Left kidney (tissue), 8 donors: ENCODE measurements around the gene GDPD5. TPM values are rescaled to one million over a fixed set of nuclear protein-coding genes. Genes with fewer than 3 reads are reported as not detected.
A peak's percentile ranks its signal among the peaks of the same experiment; 100 is the strongest.

Experiments
- DNase-seq: peaks from one replicate; pipeline ENCODE4 v3.0.0-alpha.2; 2013
- long read RNA-seq, 8 donors: transcript quantifications; one replicate each; lab custom pipeline, GENCODE V29; 2026
- polyA plus RNA-seq: library from polyadenylated mRNA; unstranded; fragments of 120-200 nt; gene quantifications from one replicate; pipeline ENCODE4 v1.2.1, GENCODE V29; 2013; ENCODE audit not compliant: insufficient read length

GDPD5 gene
- 11.7 TPM for polyA plus RNA-seq
- long read RNA-seq, donor 1, result 0 reads
- long read RNA-seq, donor 2, partial matches to known transcripts, result 0 of 1 reads
- long read RNA-seq, donor 2, other reads (novel, unspliced or antisense), result 0 of 1 reads
- long read RNA-seq, donor 3, partial matches to known transcripts, result 43 of 106 reads
- long read RNA-seq, donor 3, other reads (novel, unspliced or antisense), result 62 of 106 reads
- long read RNA-seq, donor 4, result 0 reads
- long read RNA-seq, donor 5, partial matches to known transcripts, result 210 of 211 reads
- long read RNA-seq, donor 5, other reads (novel, unspliced or antisense), result 0 of 211 reads
- long read RNA-seq, donor 6, partial matches to known transcripts, result 0 of 1 reads
- long read RNA-seq, donor 6, other reads (novel, unspliced or antisense), result 0 of 1 reads
- long read RNA-seq, donor 7, partial matches to known transcripts, result 0 of 1 reads
- long read RNA-seq, donor 7, other reads (novel, unspliced or antisense), result 0 of 1 reads
- long read RNA-seq, donor 8, result 0 reads

- peak; percentile 81 for DNase-seq
Observed at GRCh38 chr11:75525433-75526191, at the start of gene GDPD5. Gene GDPD5, minus strand, starts transcription at chr11:75525941. Its CDS starts 48,206 bp downstream, at chr11:75477735.

GRCh38 chr11:75574698-75575602, 49.2 kb upstream of the GDPD5 start:
- no peak for DNase-seq

- no peak for DNase-seq
Observed at GRCh38 chr11:75572744-75573143, 47.0 kb upstream of the GDPD5 start.

GRCh38 chr11:75571625-75572024, 45.9 kb upstream of the GDPD5 start:
- DNase-seq, result no peak

GRCh38 chr11:75570559-75571139, 44.9 kb upstream of the GDPD5 start:
- DNase-seq, result no peak

GRCh38 chr11:75568616-75569219, 43.0 kb upstream of the GDPD5 start:
- no peak for DNase-seq

- no peak for DNase-seq
Observed at GRCh38 chr11:75567971-75568370, 42.2 kb upstream of the GDPD5 start.

GRCh38 chr11:75566763-75567279, 41.1 kb upstream of the GDPD5 start:
- DNase-seq, result no peak

GRCh38 chr11:75565916-75566762, 40.4 kb upstream of the GDPD5 start:
- no peak for DNase-seq

GRCh38 chr11:75565221-75565814, 39.6 kb upstream of the GDPD5 start:
- no peak for DNase-seq

- no peak for DNase-seq
Observed at GRCh38 chr11:75563978-75564552, 38.3 kb upstream of the GDPD5 start.

GRCh38 chr11:75563501-75563977, 37.8 kb upstream of the GDPD5 start:
- no peak for DNase-seq

- no peak for DNase-seq
Observed at GRCh38 chr11:75562836-75563484, 37.2 kb upstream of the GDPD5 start.

- peak; percentile 86 for DNase-seq
Observed at GRCh38 chr11:75562048-75562835, 36.5 kb upstream of the GDPD5 start, which contains the start of gene SERPINH1. Gene SERPINH1, plus strand, starts transcription at chr11:75562253. Its CDS starts 4,097 bp downstream, at chr11:75566350.

GRCh38 chr11:75561426-75562047, 35.8 kb upstream of the GDPD5 start:
- DNase-seq, result no peak

GRCh38 chr11:75560644-75561043, 34.9 kb upstream of the GDPD5 start:
- DNase-seq, result no peak
